Skin epidermis (tissue), 12 donors: ENCODE results near the gene ATAT1.

Experiments used
- H3K27ac ChIP-seq, 21 experiments: fragments of 200-600 bp; sonication (generic) in 11 of 21; one replicate each; pipeline ENCODE4 v1.5.0; 2020; ENCODE audit warnings: mild to moderate bottlenecking in 3 of 21, inconsistent platforms in 2 of 21, moderate library complexity in 2 of 21
- H3K4me3 ChIP-seq, 7 experiments: fragments of 200-600 bp; sonication (generic) in 2 of 7; one replicate each; pipeline ENCODE4 v1.5.0; 2020; ENCODE audit warnings: inconsistent platforms in 2 of 7, mild to moderate bottlenecking in 2 of 7, moderate library complexity in 1 of 7

The ATAT1 gene

GRCh38 chr6:30690403-30691207 is 63.9 kb downstream of the ATAT1 start, which contains the start of gene NRM:
TSS of gene NRM (minus strand) at chr6:30690984. CDS start at chr6:30690974, 10 bp downstream.
- peak within 1 kb of the TSS in 20 of 21 experiments; percentile 12 to 100 (median 98) for H3K27ac ChIP-seq
- H3K4me3 ChIP-seq: peak within 1 kb of the TSS; percentile 48 to 61 (median 56)

DNA sequence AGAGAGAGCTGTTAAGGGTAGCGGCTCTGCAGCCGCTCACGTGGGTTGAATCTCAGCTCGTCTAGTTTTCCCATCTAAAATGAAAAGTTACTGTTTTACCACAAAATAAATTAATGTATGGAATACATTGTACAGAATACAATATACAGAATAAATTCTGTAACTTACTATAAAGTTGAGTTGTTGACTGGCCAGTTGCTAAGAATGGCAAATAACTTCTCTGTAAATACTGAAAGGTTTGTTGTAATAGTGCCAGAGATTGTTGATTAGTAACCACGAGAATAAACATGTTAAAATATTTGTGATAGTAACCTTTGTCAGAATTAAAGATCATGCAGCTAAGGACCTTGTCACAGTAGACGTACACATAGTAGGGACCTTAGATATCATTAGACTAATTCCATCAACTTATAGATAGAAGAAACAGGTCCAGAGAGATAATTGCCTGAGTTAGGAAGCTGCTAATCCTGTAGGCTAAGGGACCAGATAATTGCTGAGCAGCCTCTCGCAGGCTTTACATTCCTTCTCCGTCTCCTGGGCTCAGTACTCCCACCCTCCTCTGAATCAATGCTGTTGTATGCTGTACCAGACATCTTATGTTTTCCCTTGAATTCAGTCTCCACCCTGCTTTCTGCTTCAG is 64.7 kb downstream of the ATAT1 start:
- peak overlapping the region; percentile 48 to 61 (median 56) for H3K4me3 ChIP-seq
- peak overlapping the region in 19 of 21 experiments; percentile 12 to 100 (median 97) for H3K27ac ChIP-seq
